ENCODE data around the gene MSH2. TPM values are rescaled to one million over a fixed set of nuclear protein-coding genes. Genes with fewer than 3 reads are reported as not detected.

The MSH2 gene
- total RNA-seq, 1 experiment from 2014 or later = 139 TPM

GRCh38 chr2:47486841-47487497, 84.0 kb downstream of the MSH2 start:
- Mint-ChIP-seq H3K27me3 (ENCODE audit: low read depth) (no peaks in the 10 kb centered on the region), H3K9me3 (no peaks in the 10 kb centered on the region; a peak in 1 of 5 replicates), H3K4me1 (peaks cover 17 to 37% of the 10 kb centered on the region in 2 experiments), H3K36me3 (ENCODE audit: insufficient read depth in 1 of 3, low read depth in 3 of 3) (peaks cover 19 to 31% (median 24%) of the 10 kb centered on the region in 3 experiments; a peak in 6 of 7 replicates), H3K27ac (peak overlapping the region in 1 of 3 experiments; percentile 50; a peak in 2 of 7 replicates), H3K4me3 (no peak overlapping the region)
- Histone ChIP-seq H3K79me1 (ENCODE audit: insufficient read depth, low read depth, low read length, poor library complexity, severe bottlenecking) (no peaks in the 10 kb centered on the region), H2AK5ac (ENCODE audit: insufficient read length, low read length) (no peak overlapping the region), H2BK12ac (ENCODE audit: insufficient read length, low read depth, low read length) (no peak overlapping the region), H2BK20ac (ENCODE audit: low read depth, low read length, poor library complexity, severe bottlenecking) (no peak overlapping the region), H3K9me3 (ENCODE audit: control insufficient read depth, low read depth, low read length) (no peaks in the 10 kb centered on the region), H2AFZ (ENCODE audit: low read length) (no peak overlapping the region), H3K56ac (ENCODE audit: insufficient read length, low read depth, low read length) (peak overlapping the region; percentile 79), H3K18ac (ENCODE audit: insufficient read length, low read depth, low read length) (no peak overlapping the region), H3K23ac (ENCODE audit: insufficient read length, low read depth, low read length) (no peak overlapping the region), H4K20me1 (ENCODE audit: control insufficient read depth, insufficient read depth, insufficient read length) (no peaks in the 10 kb centered on the region), H3K4me2 (ENCODE audit: insufficient read depth, insufficient read length, low read length) (no peak overlapping the region), H4K8ac (replicated peaks; ENCODE audit: insufficient read length, low read depth, low read length) (no peak overlapping the region), H3K4ac (ENCODE audit: low read depth, low read length) (no peak overlapping the region), H3K4me1 (ENCODE audit: insufficient read depth, low read length) (no peaks in the 10 kb centered on the region; the same call in 1 of the 2 replicates), H2BK120ac (ENCODE audit: low read depth, low read length, poor library complexity, severe bottlenecking) (no peak overlapping the region), H3K9ac (ENCODE audit: extremely low read depth, insufficient read length, low read length) (no peak overlapping the region), H3K14ac (ENCODE audit: insufficient read depth, low read length) (no peak overlapping the region), H4K91ac (ENCODE audit: insufficient read length, low read depth, low read length) (no peak overlapping the region), H3K27ac (ENCODE audit: insufficient read length, low read depth, low read length) (peak overlapping the region; percentile 76), H3T11ph (ENCODE audit: low read length) (no peak overlapping the region), H3K23me2 (ENCODE audit: insufficient read length, low read depth, low read length, poor library complexity, severe bottlenecking) (no peaks in the 10 kb centered on the region), H2BK15ac (ENCODE audit: low read depth, low read length) (no peak overlapping the region), H2BK5ac (ENCODE audit: insufficient read length, low read length) (no peak overlapping the region), H3K79me2 (ENCODE audit: insufficient read depth, low read length) (no peaks in the 10 kb centered on the region), H4K5ac (ENCODE audit: insufficient read length, low read depth, low read length) (peak overlapping the region; percentile 82), H3K27me3 (ENCODE audit: insufficient read depth, low read length) (no peaks in the 10 kb centered on the region)
- no peak for DNase-seq
- no peak for TF ChIP-seq CTCF (conservative IDR thresholded peaks at IDR 0.05)
- no CpG with 5 or more reads among the region's 2 CpGs for WGBS (ENCODE audit: extremely low coverage, insufficient read length, low lambda C conversion rate)
